Gastroesophageal sphincter (tissue), 4 donors: ENCODE results near the gene HOXA7. TPM values are rescaled to one million over a fixed set of nuclear protein-coding genes. Genes with fewer than 3 reads are reported as not detected.

Experiments used
- ATAC-seq: fragments of 150-250 bp; one replicate; pipeline ENCODE4 v1.9.1; 2016; ENCODE audit warnings: mild to moderate bottlenecking, moderate library complexity
- H3K27ac ChIP-seq, 4 donors: fragments of 200-600 bp; sonication (generic) in 3 of 4; 1 replicate in 3 of 4; 2 replicates in 1 of 4; pipeline ENCODE4 v1.5.1; 2016 to 2019
- H3K27me3 ChIP-seq: fragments of 200-600 bp; sonication (generic); one replicate; pipeline ENCODE4 v1.5.1; 2019
- H3K36me3 ChIP-seq, 2 donors: fragments of 200-600 bp; sonication (generic); one replicate each; pipeline ENCODE4 v1.5.1; 2019; ENCODE audit warnings: control low read depth in 1 of 2
- H3K4me1 ChIP-seq, 3 donors: fragments of 200-600 bp; sonication (generic); 1 replicate in 2 of 3; 2 replicates in 1 of 3; pipeline ENCODE4 v1.5.1; 2016 to 2019; ENCODE audit warnings: control low read depth in 2 of 3
- H3K4me3 ChIP-seq, 2 donors: fragments of 200-600 bp; sonication (generic); one replicate each; pipeline ENCODE4 v1.5.1; 2019; ENCODE audit warnings: mild to moderate bottlenecking in 1 of 2, moderate library complexity in 1 of 2
- H3K9me3 ChIP-seq, 3 donors: fragments of 200-600 bp; sonication (generic); one replicate each; pipeline ENCODE4 v1.5.1; 2017 to 2019; ENCODE audit warnings: control low read depth in 2 of 3
- EP300 ChIP-seq: sonication (generic); formaldehyde crosslinking; IDR thresholded peaks from one replicate; pipeline ENCODE4 v1.6.1; 2017; ENCODE audit warnings: antibody characterized with exemption, mild to moderate bottlenecking
- POLR2A ChIP-seq, 2 donors: fragments of 450-650 bp; IDR thresholded peaks; one replicate each; pipeline ENCODE4 v1.6.1; 2017; ENCODE audit warnings: antibody characterized with exemption in 2 of 2, mild to moderate bottlenecking in 2 of 2, moderate library complexity in 1 of 2
- POLR2AphosphoS5 ChIP-seq: sonication (generic); formaldehyde crosslinking; IDR thresholded peaks from one replicate; pipeline ENCODE4 v1.6.1; 2017; ENCODE audit warnings: antibody characterized with exemption
- WGBS, 2 donors: methylation state at CpG; one replicate each; pipeline ENCODE4 v1.1.5; 2018; ENCODE audit warnings: low coverage in 1 of 2; 5-methylcytosine and 5-hydroxymethylcytosine counted together
- total RNA-seq, 4 donors: library from RNA; depleted of rRNA; stranded (reverse); fragments of >200 nt; gene quantifications; one replicate each; pipeline ENCODE4 v1.1.0, GENCODE V29; 2016
- TF ChIP-seq, protein P1 (sequence below), 4 experiments: fragments of 200-600 bp in 2 of 4; fragments of 450-650 bp in 2 of 4; sonication (generic) in 1 of 4; IDR thresholded peaks; one replicate each; pipeline ENCODE4 v1.5.1; 2017 to 2019; ENCODE audit warnings: antibody characterized with exemption in 4 of 4, mild to moderate bottlenecking in 2 of 4, moderate library complexity in 2 of 4

The HOXA7 gene
- total RNA-seq, 4 donors from 2014 or later: 0.85 to 5.1 (median 1.4) TPM

DNA sequence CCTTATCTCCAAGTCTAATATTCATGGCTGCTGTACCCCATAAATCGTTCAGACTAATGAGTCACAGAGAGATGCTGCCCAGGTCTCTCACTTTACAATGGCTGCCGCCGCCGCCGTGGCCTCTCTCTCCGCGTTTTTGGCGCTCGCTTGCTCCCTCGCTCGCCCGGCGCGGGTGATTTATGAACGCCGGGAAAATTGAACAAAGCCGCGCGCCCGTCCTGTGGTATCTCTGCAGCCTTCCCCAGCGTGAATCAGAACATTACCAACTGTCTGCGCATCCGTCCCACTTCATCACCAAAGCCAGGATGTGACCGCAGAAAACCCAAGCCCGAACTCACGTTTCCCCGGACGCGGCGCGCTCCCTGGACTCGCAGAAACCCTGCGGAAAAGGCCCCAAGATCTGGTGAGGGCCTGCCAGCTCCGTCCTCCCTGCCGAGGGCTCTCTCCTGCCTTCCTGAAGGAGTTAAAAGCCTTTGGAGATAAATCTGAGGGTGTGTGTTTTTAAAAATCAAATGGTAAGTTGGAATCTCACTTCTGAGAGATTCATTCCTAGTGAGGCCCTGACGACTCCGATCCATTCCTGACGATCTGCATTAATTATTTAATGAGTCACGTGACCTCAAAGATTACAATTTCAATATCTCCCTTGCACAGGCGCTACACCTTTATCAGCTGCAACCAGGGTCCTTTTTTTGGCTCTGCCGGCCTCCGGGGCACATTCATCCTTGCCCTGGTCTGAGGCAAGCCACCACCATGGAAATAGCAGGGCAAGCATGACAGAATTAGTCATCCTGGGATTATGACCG lies 32.2 kb downstream of the HOXA7 start:
- H3K36me3 ChIP-seq: no peaks in the 10 kb centered on the region
- peak overlapping the region; percentile 50 to 54 for H3K4me3 ChIP-seq
- 10 to 24% methylated on average over 6 to 13 of the region's 43 CpGs for WGBS, 2 donors
- no peaks in the 10 kb centered on the region for H3K27me3 ChIP-seq
- H3K4me1 ChIP-seq: peaks cover 5 to 89% (median 35%) of the 10 kb centered on the region in 3 donors
- ATAC-seq: peak; percentile 41
- H3K9me3 ChIP-seq: no peaks in the 10 kb centered on the region
- H3K27ac ChIP-seq: peak overlapping the region; percentile 90 to 99 (median 98)
- TF ChIP-seq POLR2AphosphoS5: peak; percentile 72
- TF ChIP-seq EP300: no peak
- TF ChIP-seq, protein P1, sequence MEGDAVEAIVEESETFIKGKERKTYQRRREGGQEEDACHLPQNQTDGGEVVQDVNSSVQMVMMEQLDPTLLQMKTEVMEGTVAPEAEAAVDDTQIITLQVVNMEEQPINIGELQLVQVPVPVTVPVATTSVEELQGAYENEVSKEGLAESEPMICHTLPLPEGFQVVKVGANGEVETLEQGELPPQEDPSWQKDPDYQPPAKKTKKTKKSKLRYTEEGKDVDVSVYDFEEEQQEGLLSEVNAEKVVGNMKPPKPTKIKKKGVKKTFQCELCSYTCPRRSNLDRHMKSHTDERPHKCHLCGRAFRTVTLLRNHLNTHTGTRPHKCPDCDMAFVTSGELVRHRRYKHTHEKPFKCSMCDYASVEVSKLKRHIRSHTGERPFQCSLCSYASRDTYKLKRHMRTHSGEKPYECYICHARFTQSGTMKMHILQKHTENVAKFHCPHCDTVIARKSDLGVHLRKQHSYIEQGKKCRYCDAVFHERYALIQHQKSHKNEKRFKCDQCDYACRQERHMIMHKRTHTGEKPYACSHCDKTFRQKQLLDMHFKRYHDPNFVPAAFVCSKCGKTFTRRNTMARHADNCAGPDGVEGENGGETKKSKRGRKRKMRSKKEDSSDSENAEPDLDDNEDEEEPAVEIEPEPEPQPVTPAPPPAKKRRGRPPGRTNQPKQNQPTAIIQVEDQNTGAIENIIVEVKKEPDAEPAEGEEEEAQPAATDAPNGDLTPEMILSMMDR (IDR thresholded peaks at IDR 0.05): no peak
- peak in 1 of 2 donors; percentile 21 for TF ChIP-seq POLR2A (IDR thresholded peaks at IDR 0.05)

DNA sequence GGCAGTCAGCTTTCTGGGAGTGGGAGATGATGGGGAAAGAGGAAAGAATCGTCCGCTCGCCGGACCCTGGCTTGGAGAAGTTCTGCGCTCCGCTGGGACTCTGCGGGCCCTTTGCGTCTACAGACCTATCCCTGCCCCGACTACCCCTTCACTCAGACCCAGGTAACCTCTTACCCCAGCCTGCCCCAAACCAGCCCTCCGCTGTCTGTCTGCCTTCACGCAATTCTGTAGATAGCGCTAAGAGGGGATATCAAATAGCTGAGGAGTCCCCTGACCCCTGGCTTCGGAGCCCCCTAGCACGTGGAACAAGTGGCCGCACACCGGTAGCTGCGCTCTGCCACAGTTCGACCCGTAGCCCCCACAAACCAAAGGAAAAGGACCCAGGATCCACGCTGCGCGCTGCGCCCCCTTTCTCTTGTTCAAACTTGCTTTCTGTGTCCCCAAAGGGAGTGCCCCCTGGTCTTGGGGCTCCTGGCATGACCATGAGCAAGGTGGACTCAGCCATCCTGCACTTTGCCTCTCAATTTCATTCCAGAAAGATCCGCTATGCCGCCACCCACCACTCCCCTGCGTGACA lies 32.9 kb downstream of the HOXA7 start:
- H3K4me1 ChIP-seq: peaks cover 4 to 89% (median 34%) of the 10 kb centered on the region in 3 donors

DNA sequence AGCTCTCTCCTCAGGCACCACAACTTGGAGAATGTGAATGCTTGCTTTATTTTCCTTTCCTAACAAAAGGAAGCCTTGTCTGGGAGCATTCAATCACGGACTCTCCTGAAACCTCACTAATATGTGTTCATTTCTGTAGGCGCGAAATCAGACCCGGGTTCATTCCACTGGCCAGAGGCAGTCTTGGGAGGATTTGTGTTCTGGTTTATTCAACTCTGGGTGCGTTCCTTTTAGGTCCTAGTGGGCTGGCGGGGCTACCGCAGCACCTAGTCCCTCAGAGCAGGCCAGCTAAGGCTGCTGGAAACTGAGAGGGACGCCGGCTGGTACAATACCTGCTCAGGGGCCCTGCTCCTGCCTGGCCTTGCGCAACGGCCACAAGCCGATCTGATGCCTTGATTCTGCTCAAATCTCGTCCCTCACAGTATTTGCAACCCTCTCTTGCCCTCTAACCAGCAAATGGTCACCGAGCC lies 33.4 kb downstream of the HOXA7 start:
- 0 to 27% methylated on average over 4 to 6 of the region's 14 CpGs for WGBS, 2 donors
- peak overlapping the region; percentile 50 to 54 for H3K4me3 ChIP-seq
- H3K9me3 ChIP-seq: no peaks in the 10 kb centered on the region
- TF ChIP-seq, protein P1 (IDR thresholded peaks at IDR 0.05): peak in 1 of 4 experiments; percentile 29
- no peak for TF ChIP-seq EP300
- peak overlapping the region; percentile 90 to 99 (median 98) for H3K27ac ChIP-seq
- H3K36me3 ChIP-seq: no peaks in the 10 kb centered on the region
- H3K27me3 ChIP-seq: no peaks in the 10 kb centered on the region
- peak; percentile 7 for ATAC-seq
- peaks cover 2 to 89% (median 35%) of the 10 kb centered on the region in 3 donors for H3K4me1 ChIP-seq

More for the DNA sequence above, 32.9 kb downstream of the HOXA7 start:
- Histone ChIP-seq H3K4me3 (peak overlapping the region; percentile 50 to 54), H3K27me3 (no peaks in the 10 kb centered on the region), H3K9me3 (no peaks in the 10 kb centered on the region), H3K27ac (peak overlapping the region; percentile 90 to 99 (median 98)), H3K36me3 (no peaks in the 10 kb centered on the region)
- no peak for ATAC-seq
- TF ChIP-seq POLR2A (IDR thresholded peaks at IDR 0.05) (no peak), POLR2AphosphoS5 (no peak), EP300 (no peak)
- TF ChIP-seq, protein P1 (IDR thresholded peaks at IDR 0.05): no peak
- 14 to 20% methylated on average over 8 to 9 of the region's 26 CpGs for WGBS, 2 donors

DNA sequence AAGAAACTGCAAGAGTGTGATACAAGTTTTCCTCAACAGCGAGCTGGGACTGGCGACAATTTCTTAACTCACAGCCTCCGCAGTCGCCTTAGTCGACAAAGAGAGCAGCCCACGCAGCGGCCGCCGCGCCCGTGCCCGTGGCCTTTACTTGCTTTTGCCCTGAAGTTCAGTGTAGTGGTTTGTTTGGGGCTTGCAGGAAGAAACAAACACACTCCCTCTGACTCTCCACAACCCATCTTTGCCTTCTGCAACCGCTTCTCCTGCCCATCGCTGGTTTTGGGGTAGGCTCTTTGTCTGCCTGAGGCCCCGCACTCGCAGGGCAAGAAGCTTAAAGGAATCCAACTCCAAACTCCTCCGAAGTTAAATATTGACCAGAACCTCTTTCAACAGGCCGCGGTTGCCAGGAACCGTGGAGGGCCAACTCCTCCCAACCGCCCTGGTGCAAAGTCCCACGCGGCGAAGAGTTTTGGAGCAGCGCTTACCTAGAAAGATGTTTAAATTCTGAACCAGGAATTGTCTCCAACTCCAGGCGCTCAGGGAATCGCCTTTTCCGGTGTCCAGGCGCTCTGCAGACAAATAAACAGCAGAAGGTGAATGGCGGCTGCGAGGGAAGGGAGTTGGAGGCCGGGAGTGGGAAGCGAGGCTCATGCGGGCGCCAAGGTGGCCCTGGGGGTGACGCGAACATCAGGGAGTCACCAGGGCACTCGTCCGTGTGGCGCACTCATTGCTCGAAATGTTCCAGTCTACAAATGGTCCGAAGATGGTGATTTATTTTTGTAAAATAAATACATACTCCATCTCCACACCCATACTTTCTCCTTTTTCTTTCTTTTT lies 34.2 kb downstream of the HOXA7 start:
- Histone ChIP-seq H3K4me3 (peak overlapping the region; percentile 50 to 54), H3K27me3 (no peaks in the 10 kb centered on the region), H3K27ac (peak overlapping the region; percentile 90 to 99 (median 98)), H3K36me3 (no peaks in the 10 kb centered on the region), H3K4me1 (peaks cover 2 to 84% (median 27%) of the 10 kb centered on the region in 3 donors), H3K9me3 (no peaks in the 10 kb centered on the region)
- 14 to 20% methylated on average over 14 of the region's 42 CpGs for WGBS, 2 donors
- TF ChIP-seq POLR2AphosphoS5 (peak; percentile 42), EP300 (no peak), POLR2A (IDR thresholded peaks at IDR 0.05) (peak in 1 of 2 donors; percentile 12)
- TF ChIP-seq, protein P1 (IDR thresholded peaks at IDR 0.05): no peak
- ATAC-seq: no peak
